ENCODE measurements around the gene TCF4.

Gene TCF4

GRCh38 chr18:55284614-55285013 is 303.4 kb downstream of the TCF4 start:
- no peak overlapping the region for H3K4me3 ChIP-seq (replicated peaks; ENCODE audit: low read depth, low read length)
- no peak for TF ChIP-seq CTCF (IDR thresholded peaks at IDR 0.05; ENCODE audit: low read depth, low read length, missing control alignments)
- DNase-seq (ENCODE audit: extremely low read depth, low read depth), result no peak

GRCh38 chr18:55283309-55283708 is 304.7 kb downstream of the TCF4 start:
- no peak overlapping the region for H3K4me3 ChIP-seq (replicated peaks; ENCODE audit: low read depth, low read length)
- TF ChIP-seq CTCF (IDR thresholded peaks at IDR 0.05; ENCODE audit: low read depth, low read length, missing control alignments), result no peak
- no peak for DNase-seq (ENCODE audit: extremely low read depth, low read depth)

- H3K4me3 ChIP-seq (replicated peaks; ENCODE audit: low read depth, low read length), result no peak overlapping the region
- TF ChIP-seq CTCF (IDR thresholded peaks at IDR 0.05; ENCODE audit: low read depth, low read length, missing control alignments), result no peak
- DNase-seq (ENCODE audit: extremely low read depth, low read depth), result no peak
Observed at GRCh38 chr18:55280503-55280902, 307.5 kb downstream of the TCF4 start.

- TF ChIP-seq CTCF (IDR thresholded peaks at IDR 0.05; ENCODE audit: low read depth, low read length, missing control alignments), result peak; percentile 17
- H3K4me3 ChIP-seq (replicated peaks; ENCODE audit: low read depth, low read length), result no peak overlapping the region
- peak; percentile 57 for DNase-seq (ENCODE audit: extremely low read depth, low read depth)
Observed at GRCh38 chr18:55275039-55275901, 312.7 kb downstream of the TCF4 start.

- DNase-seq (ENCODE audit: extremely low read depth, low read depth), result no peak
- H3K4me3 ChIP-seq (replicated peaks; ENCODE audit: low read depth, low read length), result no peak overlapping the region
- no peak for TF ChIP-seq CTCF (IDR thresholded peaks at IDR 0.05; ENCODE audit: low read depth, low read length, missing control alignments)
Observed at GRCh38 chr18:55272510-55273243, 315.3 kb downstream of the TCF4 start.

GRCh38 chr18:55269622-55270021 is 318.4 kb downstream of the TCF4 start:
- TF ChIP-seq CTCF (IDR thresholded peaks at IDR 0.05; ENCODE audit: low read depth, low read length, missing control alignments), result no peak
- H3K4me3 ChIP-seq (replicated peaks; ENCODE audit: low read depth, low read length), result no peak overlapping the region
- DNase-seq (ENCODE audit: extremely low read depth, low read depth), result no peak
